ENCODE data around the gene GRIK2. TPM values are rescaled to one million over a fixed set of nuclear protein-coding genes. Genes with fewer than 3 reads are reported as not detected.

GRIK2 gene
- total RNA-seq, 5 donors from 2014 or later (not counting 1 experiment from before 2014, with no cell fraction given): 0.15 to 0.19 TPM; not detected in 3

DNA sequence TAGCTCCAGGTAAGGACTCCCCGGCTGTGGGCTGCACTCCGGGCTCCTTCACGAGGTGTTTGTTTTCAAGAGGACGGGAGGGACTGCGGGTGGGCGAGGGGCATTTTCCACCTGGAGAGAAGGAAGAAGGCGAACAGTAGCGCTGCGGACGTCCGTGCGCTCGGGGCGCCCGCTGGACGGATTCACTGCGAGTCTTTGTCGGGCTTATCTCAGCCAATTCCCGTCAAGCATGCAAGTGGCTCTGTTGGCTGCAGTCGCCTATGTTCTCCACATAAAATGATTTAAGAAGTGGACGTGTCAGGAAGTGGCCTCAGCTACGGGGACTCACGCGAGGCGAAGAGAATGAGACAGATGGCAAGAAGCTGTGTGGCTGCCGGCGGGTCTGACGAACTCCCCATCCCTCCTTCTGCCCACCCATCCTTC is 332 bp downstream of the GRIK2 start:
- no peak overlapping the region for H3K27ac Mint-ChIP-seq
- no peak for ATAC-seq (replicated peaks in 1 of 4)
- H3K27me3 Mint-ChIP-seq: peaks cover 28 to 42% of the 10 kb centered on the region in 2 donors
- DNase-seq: no peak
- H3K9me3 Mint-ChIP-seq: peaks cover 0 to 4% (median 0%) of the 10 kb centered on the region in 3 donors
- WGBS (ENCODE audit: insufficient coverage): 1% methylated on average over 16 of the region's 28 CpGs
- no peaks in the 10 kb centered on the region for H3K4me1 ChIP-seq (ENCODE audit: control insufficient read depth in 1 of 2, extremely low read depth in 1 of 2, insufficient read depth in 2 of 2, low read length in 2 of 2)
- H3K4me3 ChIP-seq (ENCODE audit: control insufficient read depth in 1 of 2, extremely low read depth in 1 of 2, low read length in 1 of 2): no peak overlapping the region
- H3K27ac ChIP-seq (ENCODE audit: low read length): no peak overlapping the region
- H3K4me3 Mint-ChIP-seq: no peak overlapping the region
- H3K4me1 Mint-ChIP-seq: peaks cover 0 to 4% (median 0%) of the 10 kb centered on the region in 3 donors
- POLR2A ChIA-PET: no interaction called here
- no peaks in the 10 kb centered on the region for H3K9me3 ChIP-seq
- CTCF ChIA-PET: no interaction called here
- no peaks in the 10 kb centered on the region for H3K36me3 ChIP-seq (ENCODE audit: control insufficient read depth in 2 of 2, extremely low read depth in 1 of 2, insufficient read depth in 1 of 2, low read length in 1 of 2)
- peaks cover 23 to 30% of the 10 kb centered on the region in 2 experiments for H3K27me3 ChIP-seq (replicated peaks in 1 of 2; ENCODE audit: control insufficient read depth in 2 of 2, extremely low read depth in 1 of 2, insufficient read depth in 2 of 2, low read length in 1 of 2)
- no peaks in the 10 kb centered on the region for H3K36me3 Mint-ChIP-seq

DNA sequence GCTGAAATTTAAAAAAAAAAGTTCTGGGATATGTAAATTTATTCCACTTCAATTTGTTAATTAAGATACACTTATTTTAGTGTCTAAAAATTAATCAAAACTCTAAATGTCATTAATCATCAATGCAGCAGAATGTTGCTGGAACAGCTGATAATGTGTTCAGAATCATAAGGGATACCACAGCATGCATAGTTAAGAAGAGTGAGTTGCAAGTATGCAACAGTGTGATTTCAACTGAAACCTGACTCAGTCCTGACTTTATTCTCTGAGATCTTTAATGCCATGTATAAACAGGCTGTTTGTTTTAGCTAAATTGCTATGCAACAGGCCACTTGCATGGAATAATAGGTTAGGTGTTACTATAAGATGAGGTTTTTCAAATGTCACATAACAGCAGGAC is 1.4 kb downstream of the GRIK2 start:
- DNase-seq (no peak), ATAC-seq (replicated peaks in 1 of 4) (no peak)
- Mint-ChIP-seq H3K27me3 (peaks cover 39 to 53% of the 10 kb centered on the region in 2 donors), H3K9me3 (peaks cover 0 to 4% (median 3%) of the 10 kb centered on the region in 3 donors), H3K27ac (no peak overlapping the region), H3K4me1 (peaks cover 0 to 4% (median 0%) of the 10 kb centered on the region in 3 donors), H3K4me3 (no peak overlapping the region), H3K36me3 (no peaks in the 10 kb centered on the region)
- POLR2A ChIA-PET: no interaction called here
- H3K27ac ChIP-seq (ENCODE audit: low read length): no peak overlapping the region
- no peaks in the 10 kb centered on the region for H3K36me3 ChIP-seq (ENCODE audit: control insufficient read depth in 2 of 2, extremely low read depth in 1 of 2, insufficient read depth in 1 of 2, low read length in 1 of 2)
- CTCF ChIA-PET: no interaction called here
- H3K4me1 ChIP-seq (ENCODE audit: control insufficient read depth in 1 of 2, extremely low read depth in 1 of 2, insufficient read depth in 2 of 2, low read length in 2 of 2): no peaks in the 10 kb centered on the region
- no peak overlapping the region for H3K4me3 ChIP-seq (ENCODE audit: control insufficient read depth in 1 of 2, extremely low read depth in 1 of 2, low read length in 1 of 2)
- peaks cover 31 to 39% of the 10 kb centered on the region in 2 experiments for H3K27me3 ChIP-seq (replicated peaks in 1 of 2; ENCODE audit: control insufficient read depth in 2 of 2, extremely low read depth in 1 of 2, insufficient read depth in 2 of 2, low read length in 1 of 2)
- no peaks in the 10 kb centered on the region for H3K9me3 ChIP-seq

DNA sequence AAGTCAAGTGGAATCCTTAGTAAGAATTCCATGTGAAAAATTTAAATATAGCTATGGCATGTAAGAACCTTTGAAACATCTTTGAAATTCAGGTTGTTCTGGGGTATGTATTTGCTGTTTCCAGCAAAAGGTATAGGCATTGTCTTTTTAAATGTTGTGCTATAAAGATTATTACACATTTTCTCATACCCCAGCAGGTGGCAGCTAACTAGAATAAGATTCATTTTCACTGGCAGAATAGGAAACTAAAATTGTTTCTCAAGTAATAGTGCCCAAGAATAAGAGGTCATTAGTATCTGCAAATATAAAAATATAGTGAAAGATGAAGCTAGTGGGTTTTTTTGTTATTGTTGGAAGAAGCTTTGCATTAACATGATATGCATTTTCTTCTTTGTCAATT is 1.8 kb downstream of the GRIK2 start:
- ChIA-PET CTCF (no interaction called here), POLR2A (interaction anchor here in 1 of 2 donors (0.6 kb wide), 1 partner anchor 491 kb away, joined by 8 read pairs; no protein-coding TSS in a partner anchor)
- peaks cover 0 to 4% (median 0%) of the 10 kb centered on the region in 3 donors for H3K4me1 Mint-ChIP-seq
- no peak overlapping the region for H3K27ac Mint-ChIP-seq
- peaks cover 0 to 4% (median 3%) of the 10 kb centered on the region in 3 donors for H3K9me3 Mint-ChIP-seq
- no peaks in the 10 kb centered on the region for H3K4me1 ChIP-seq (ENCODE audit: control insufficient read depth in 1 of 2, extremely low read depth in 1 of 2, insufficient read depth in 2 of 2, low read length in 2 of 2)
- H3K27me3 Mint-ChIP-seq: peaks cover 43 to 56% of the 10 kb centered on the region in 2 donors
- H3K36me3 Mint-ChIP-seq: no peaks in the 10 kb centered on the region
- H3K27ac ChIP-seq (ENCODE audit: low read length): no peak overlapping the region
- H3K4me3 ChIP-seq (ENCODE audit: control insufficient read depth in 1 of 2, extremely low read depth in 1 of 2, low read length in 1 of 2): no peak overlapping the region
- no peaks in the 10 kb centered on the region for H3K36me3 ChIP-seq (ENCODE audit: control insufficient read depth in 2 of 2, extremely low read depth in 1 of 2, insufficient read depth in 1 of 2, low read length in 1 of 2)
- ATAC-seq (replicated peaks in 1 of 4) (no peak), DNase-seq (no peak)
- no peak overlapping the region for H3K4me3 Mint-ChIP-seq
- H3K27me3 ChIP-seq (replicated peaks in 1 of 2; ENCODE audit: control insufficient read depth in 2 of 2, extremely low read depth in 1 of 2, insufficient read depth in 2 of 2, low read length in 1 of 2): peaks cover 31 to 39% of the 10 kb centered on the region in 2 experiments
- no peaks in the 10 kb centered on the region for H3K9me3 ChIP-seq

DNA sequence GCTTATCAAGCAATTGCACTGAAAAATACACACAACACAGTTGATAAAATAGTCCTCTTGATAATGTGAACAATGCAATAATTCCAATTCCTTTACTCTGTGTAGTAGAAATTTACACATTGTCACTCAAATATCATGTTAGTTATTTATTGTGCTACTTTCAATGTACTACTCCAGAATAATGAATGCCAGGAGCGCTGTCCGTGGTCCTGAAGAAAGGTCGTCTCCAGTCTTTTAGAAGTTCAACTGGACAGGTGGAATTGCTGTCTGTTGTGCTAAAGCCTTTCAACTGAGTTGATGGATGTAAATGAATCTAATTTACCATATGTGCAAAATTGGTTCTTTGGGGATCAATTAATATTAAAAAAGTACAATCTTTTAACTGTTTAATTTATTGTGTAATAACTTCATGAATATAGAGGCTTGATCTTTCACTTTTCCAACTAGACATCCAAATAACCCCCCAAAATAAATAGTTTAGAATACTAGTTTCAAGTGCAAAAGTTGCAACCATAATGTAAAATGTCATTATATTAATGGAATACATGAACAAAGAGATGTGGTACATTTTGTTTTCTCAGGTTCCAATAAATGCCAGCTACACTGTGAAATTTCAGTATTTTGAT is 3.2 kb downstream of the GRIK2 start:
- POLR2A ChIA-PET: no interaction called here
- no peak overlapping the region for H3K27ac ChIP-seq (ENCODE audit: low read length)
- WGBS (ENCODE audit: insufficient coverage): no CpG with 5 or more reads among the region's 3 CpGs
- Mint-ChIP-seq H3K27me3 (peaks cover 55 to 59% of the 10 kb centered on the region in 2 donors), H3K9me3 (peaks cover 0 to 7% (median 7%) of the 10 kb centered on the region in 3 donors), H3K4me3 (no peak overlapping the region), H3K27ac (no peak overlapping the region), H3K36me3 (no peaks in the 10 kb centered on the region), H3K4me1 (peaks cover 0 to 4% (median 0%) of the 10 kb centered on the region in 3 donors)
- no peaks in the 10 kb centered on the region for H3K9me3 ChIP-seq
- H3K36me3 ChIP-seq (ENCODE audit: control insufficient read depth in 2 of 2, extremely low read depth in 1 of 2, insufficient read depth in 1 of 2, low read length in 1 of 2): no peaks in the 10 kb centered on the region
- ATAC-seq (replicated peaks in 1 of 4) (no peak), DNase-seq (peak in 6 of 35 experiments; percentile 5 to 34 (median 6))
- H3K4me1 ChIP-seq (ENCODE audit: control insufficient read depth in 1 of 2, extremely low read depth in 1 of 2, insufficient read depth in 2 of 2, low read length in 2 of 2): no peaks in the 10 kb centered on the region
- H3K27me3 ChIP-seq (replicated peaks in 1 of 2; ENCODE audit: control insufficient read depth in 2 of 2, extremely low read depth in 1 of 2, insufficient read depth in 2 of 2, low read length in 1 of 2): peaks cover 28 to 38% of the 10 kb centered on the region in 2 experiments
- H3K4me3 ChIP-seq (ENCODE audit: control insufficient read depth in 1 of 2, extremely low read depth in 1 of 2, low read length in 1 of 2): no peak overlapping the region
- CTCF ChIA-PET: no interaction called here

DNA sequence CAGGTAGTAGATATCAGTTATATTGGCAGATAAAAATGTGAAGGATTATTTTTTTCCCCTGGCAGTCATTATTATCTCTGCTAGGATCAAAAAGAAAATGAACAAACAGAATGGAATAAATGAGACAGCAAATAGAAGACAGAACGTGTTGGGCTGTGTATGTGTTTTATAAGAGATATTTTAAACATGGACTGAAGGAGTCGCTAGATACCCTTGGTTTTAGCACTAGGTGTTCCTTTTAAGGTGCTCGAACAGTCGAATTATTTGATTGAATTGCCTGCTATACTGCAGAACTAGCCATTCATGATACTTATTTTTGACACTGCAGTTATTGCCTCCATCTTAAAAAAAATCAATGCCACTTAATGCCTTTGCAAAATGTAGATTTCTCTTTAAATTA is 3.7 kb downstream of the GRIK2 start:
- H3K4me3 ChIP-seq (ENCODE audit: control insufficient read depth in 1 of 2, extremely low read depth in 1 of 2, low read length in 1 of 2): no peak overlapping the region
- H3K36me3 ChIP-seq (ENCODE audit: control insufficient read depth in 2 of 2, extremely low read depth in 1 of 2, insufficient read depth in 1 of 2, low read length in 1 of 2): no peaks in the 10 kb centered on the region
- H3K9me3 Mint-ChIP-seq: peaks cover 3 to 10% (median 7%) of the 10 kb centered on the region in 3 donors
- DNase-seq: no peak
- 10% methylated on average over 1 of the region's 4 CpGs for WGBS (ENCODE audit: insufficient coverage)
- no peak for ATAC-seq (replicated peaks in 1 of 4)
- H3K4me1 ChIP-seq (ENCODE audit: control insufficient read depth in 1 of 2, extremely low read depth in 1 of 2, insufficient read depth in 2 of 2, low read length in 2 of 2): no peaks in the 10 kb centered on the region
- peaks cover 30 to 38% of the 10 kb centered on the region in 2 experiments for H3K27me3 ChIP-seq (replicated peaks in 1 of 2; ENCODE audit: control insufficient read depth in 2 of 2, extremely low read depth in 1 of 2, insufficient read depth in 2 of 2, low read length in 1 of 2)
- H3K27me3 Mint-ChIP-seq: peaks cover 57 to 58% of the 10 kb centered on the region in 2 donors
- H3K27ac ChIP-seq (ENCODE audit: low read length): no peak overlapping the region
- peaks cover 0 to 4% (median 4%) of the 10 kb centered on the region in 3 donors for H3K4me1 Mint-ChIP-seq
- CTCF ChIA-PET: no interaction called here
- H3K27ac Mint-ChIP-seq: no peak overlapping the region
- H3K36me3 Mint-ChIP-seq: no peaks in the 10 kb centered on the region
- no peak overlapping the region for H3K4me3 Mint-ChIP-seq
- H3K9me3 ChIP-seq: no peaks in the 10 kb centered on the region
- POLR2A ChIA-PET: no interaction called here

DNA sequence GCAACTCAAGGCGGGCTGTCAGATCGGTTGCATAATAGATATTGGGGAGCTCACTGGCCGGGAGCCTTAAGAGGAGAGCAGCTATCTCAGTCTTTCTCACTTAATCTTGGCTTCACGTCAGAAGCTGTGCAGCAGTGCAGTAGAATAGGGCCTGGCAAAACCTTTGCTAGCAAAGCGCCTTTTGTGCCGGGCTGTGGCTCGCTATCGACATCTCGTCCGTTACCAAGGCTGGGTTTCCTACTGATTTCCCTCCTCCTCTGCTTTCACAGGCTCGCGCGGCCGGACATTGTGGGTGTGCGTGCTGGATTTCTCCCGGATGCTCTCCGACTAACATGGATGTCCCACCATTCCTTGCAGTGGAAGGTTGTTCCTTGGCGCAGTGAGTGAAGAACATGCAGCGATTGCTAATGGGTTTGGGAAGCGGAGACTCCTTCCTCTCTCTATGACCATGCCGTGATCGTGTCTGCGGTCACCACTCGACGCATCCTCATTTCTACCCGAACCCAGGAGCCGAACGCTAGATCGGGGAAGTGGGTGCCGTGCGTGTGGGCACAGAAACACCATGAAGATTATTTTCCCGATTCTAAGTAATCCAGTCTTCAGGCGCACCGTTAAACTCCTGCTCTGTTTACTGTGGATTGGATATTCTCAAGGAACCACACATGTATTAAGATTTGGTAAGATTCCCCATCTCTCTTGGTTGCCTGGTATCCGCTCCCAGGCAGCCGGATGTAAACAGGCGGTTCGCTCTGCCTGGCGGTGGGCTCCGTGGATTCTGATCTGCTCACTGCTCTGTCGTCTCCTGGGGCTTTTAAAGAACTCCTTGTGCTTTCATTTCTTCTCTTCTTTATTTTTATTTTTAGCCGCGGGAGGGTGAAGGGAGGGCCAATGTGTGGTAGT is 5.5 kb downstream of the GRIK2 start:
- Histone ChIP-seq H3K36me3 (ENCODE audit: control insufficient read depth in 2 of 2, extremely low read depth in 1 of 2, insufficient read depth in 1 of 2, low read length in 1 of 2) (no peaks in the 10 kb centered on the region), H3K27ac (ENCODE audit: low read length) (no peak overlapping the region), H3K4me3 (ENCODE audit: control insufficient read depth in 1 of 2, extremely low read depth in 1 of 2, low read length in 1 of 2) (peak overlapping the region in 1 of 2 donors; percentile 44), H3K27me3 (replicated peaks in 1 of 2; ENCODE audit: control insufficient read depth in 2 of 2, extremely low read depth in 1 of 2, insufficient read depth in 2 of 2, low read length in 1 of 2) (peaks cover 31 to 32% of the 10 kb centered on the region in 2 experiments), H3K9me3 (no peaks in the 10 kb centered on the region), H3K4me1 (ENCODE audit: control insufficient read depth in 1 of 2, extremely low read depth in 1 of 2, insufficient read depth in 2 of 2, low read length in 2 of 2) (no peaks in the 10 kb centered on the region)
- no peak overlapping the region for H3K4me3 Mint-ChIP-seq
- H3K9me3 Mint-ChIP-seq: peaks cover 3 to 14% (median 8%) of the 10 kb centered on the region in 3 donors
- peaks cover 0 to 6% (median 2%) of the 10 kb centered on the region in 3 donors for H3K4me1 Mint-ChIP-seq
- DNase-seq: no peak
- CTCF ChIA-PET: no interaction called here
- POLR2A ChIA-PET: no interaction called here
- peaks cover 56 to 62% of the 10 kb centered on the region in 2 donors for H3K27me3 Mint-ChIP-seq
- 13% methylated on average over 16 of the region's 43 CpGs for WGBS (ENCODE audit: insufficient coverage)
- no peaks in the 10 kb centered on the region for H3K36me3 Mint-ChIP-seq
- no peak for ATAC-seq (replicated peaks in 1 of 4)
- H3K27ac Mint-ChIP-seq: peak overlapping the region in 1 of 2 donors; percentile 59
